Cerebellar nuclear complex (tissue), 1 donor: ENCODE results near the gene COPZ2.
"Not testable (repeated sequence)": the region's sequence is repeated elsewhere in the genome, so short reads cannot be mapped to it uniquely, and the experiment has no call there.

ENCODE experiments used
- DNase-seq, 2 experiments: peaks; one replicate each; lab custom pipeline; 2025; lab: John Stamatoyannopoulos, UW

Gene COPZ2, protein sequence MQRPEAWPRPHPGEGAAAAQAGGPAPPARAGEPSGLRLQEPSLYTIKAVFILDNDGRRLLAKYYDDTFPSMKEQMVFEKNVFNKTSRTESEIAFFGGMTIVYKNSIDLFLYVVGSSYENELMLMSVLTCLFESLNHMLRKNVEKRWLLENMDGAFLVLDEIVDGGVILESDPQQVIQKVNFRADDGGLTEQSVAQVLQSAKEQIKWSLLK

DNA sequence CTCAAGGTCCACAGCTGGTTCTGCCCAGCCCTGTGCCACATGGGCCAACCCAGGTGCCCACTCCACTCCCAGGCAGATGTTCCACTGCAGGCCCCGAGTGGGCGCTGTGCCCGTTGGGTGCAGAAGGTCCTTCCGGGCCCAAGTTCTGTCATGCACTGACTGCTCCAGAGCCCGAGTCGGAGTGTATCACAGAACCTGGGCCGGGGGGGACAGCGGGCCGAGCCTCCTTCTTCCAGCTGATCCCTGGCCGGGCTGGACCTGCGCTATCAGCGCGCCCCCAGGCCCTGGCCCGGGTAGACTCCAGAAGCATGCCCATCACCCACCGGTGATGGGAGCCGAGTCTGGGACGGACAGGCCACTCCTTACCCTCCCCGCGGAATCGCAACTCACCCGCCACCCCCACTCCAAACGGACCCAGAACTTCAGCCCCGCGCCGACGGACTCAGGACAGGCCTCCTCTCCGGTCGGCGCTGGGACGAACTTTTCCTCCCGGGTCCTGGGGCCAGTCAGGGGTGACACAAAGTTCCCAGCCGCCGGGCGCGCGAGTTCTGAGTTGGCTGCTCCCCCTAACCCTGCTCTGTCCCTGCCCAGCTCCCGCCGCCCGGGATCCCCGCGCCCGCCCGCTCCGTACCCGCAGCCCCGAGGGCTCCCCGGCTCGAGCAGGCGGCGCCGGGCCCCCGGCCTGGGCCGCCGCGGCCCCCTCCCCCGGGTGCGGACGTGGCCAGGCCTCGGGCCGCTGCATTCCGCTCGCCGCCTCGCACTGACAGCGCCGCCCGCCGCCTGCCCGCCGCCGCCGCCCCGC, at the start of gene COPZ2:
Gene COPZ2 (minus strand): TSS at position 762 of the 802 bp plus-strand sequence. CDS start 20 bp downstream, at position 742.
- no peak for DNase-seq

DNA sequence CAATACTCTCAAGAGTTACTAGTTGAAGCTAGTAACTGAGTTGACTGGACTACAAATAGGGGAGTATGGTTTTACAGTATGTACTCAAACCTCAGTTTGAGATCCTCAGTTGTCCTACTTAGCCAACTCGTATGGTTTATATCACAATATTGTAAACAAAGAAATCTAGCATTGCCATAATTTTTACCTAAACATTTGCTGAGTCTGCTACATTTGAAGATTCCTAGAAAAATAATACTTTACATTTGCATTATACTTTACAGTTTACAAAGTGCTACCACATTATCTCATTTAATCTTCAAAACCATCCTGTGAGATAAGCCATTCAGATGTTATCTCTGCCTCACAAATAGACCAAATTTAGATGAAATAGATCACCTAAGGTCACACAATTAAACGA, 47.3 kb upstream of the COPZ2 start:
- no peak for DNase-seq

DNA sequence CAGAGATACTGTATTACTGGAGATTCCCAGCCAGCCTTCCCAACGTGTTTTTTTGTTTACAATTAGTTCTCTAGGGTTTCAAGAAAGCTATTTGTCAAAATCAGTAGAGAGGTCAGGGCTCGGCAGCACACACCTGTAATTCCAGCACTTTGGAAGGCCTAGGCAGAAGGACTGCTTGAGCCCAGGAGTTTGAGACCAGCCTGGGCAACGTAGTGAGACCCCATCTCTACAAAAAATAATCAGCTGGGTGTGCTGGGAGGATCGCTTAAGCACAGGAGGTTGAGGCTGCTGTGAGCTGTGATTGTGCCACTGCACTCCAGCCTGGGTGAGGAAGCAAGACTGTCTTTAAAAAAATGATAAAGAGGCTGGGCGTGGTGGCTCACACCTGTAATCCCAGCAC, 44.3 kb upstream of the COPZ2 start:
- no peak for DNase-seq

DNA sequence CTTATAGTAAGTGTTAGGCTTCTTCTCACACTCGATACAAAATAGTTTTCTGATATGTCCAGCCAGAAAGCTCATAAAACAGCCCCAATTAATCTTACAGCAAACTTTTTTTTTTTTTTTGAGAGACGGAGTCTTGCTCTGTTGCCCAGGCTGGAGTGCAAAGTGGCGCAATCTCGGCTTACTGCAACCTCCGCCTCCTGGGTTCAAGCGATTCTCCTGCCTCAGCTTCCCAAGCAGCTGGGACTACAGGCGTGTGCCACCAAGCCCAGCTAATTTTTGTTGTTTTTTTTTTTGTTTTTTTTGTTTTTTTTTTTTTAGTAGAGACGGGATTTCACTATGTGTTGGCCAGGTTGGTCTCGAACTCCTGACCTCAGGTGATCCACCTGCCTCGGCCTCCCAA, 39.6 kb upstream of the COPZ2 start:
- not testable (repeated sequence) for DNase-seq

DNA sequence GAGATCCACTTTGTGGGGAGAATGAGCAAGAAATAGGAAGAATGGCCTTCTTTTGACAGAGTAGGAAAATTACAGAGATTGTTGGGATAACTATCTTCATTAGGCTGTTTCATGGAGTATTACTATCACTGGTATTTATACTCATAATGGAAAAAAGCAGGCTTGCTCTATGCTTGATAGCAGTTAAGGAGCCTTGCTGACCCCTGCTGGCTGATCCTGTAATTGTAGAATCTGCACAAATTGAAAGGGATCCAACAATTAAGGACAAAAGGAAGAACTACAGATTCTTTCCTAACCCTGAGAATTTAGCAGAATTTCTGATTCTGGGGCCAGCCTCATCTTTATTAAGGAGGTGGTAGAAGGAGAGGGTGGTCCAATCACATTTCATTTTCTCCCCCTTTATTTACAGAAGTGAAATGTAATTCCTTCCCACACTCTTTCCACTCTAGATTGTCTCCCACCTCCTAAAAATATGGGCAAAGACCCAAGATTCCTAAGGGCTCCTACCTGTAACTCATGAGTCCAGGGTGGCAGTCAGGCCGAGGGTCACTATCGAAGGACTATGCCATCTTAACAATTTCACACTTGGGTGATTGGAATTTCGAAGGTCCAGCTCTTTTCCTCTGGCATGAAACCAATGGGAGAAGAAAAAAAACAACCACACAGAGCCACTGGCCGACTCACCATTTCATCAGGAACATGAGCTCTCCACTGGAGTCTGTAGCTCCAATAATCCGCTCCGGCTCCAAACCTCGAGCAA, 36.9 kb upstream of the COPZ2 start:
- DNase-seq = peak in 1 of 2 experiments; percentile 68

DNA sequence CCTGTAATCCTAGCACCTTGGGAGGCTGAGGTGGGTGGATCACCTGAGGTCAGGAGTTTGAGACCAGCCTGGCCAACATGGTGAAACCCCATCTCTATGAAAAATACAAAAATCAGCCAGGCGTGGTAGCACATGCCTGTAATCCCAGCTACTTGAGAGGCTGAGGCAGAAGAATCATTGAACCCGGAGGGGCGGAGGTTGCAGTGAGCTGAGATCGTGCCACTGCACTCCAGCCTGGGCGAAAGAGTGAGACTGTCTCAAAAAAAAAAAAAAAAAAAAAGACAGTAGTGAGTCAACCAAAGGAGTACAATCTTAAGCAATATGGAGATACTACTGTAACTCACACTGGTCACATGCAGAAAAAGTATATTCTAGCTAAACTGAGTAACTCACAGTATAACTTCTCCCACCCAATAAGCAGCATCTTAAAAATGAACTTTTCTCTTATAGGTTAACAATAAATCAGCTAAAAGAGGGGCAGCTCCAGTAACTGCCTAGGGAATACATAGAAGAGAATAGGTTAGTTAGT, 36.0 kb upstream of the COPZ2 start:
- DNase-seq = not testable (repeated sequence)

DNA sequence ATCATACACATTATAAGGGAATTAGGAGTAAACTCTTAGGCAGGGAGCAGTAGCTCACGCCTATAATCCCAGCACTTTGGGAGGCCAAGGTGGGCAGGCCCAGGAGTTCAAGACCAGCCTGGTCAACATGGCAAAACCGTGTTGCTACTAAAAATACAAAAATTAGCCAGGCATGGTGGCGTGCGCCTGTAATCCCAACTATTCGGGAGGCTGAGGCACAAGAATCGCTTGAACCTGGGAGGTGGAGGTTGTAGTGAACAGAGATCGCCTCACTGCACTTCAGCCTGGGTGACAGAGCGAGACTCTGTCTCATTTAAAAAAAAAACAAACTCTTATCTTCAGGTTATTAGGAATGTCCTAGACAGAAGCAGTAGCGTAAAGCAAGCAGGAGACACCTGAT, 35.2 kb upstream of the COPZ2 start:
- not testable (repeated sequence) for DNase-seq

DNA sequence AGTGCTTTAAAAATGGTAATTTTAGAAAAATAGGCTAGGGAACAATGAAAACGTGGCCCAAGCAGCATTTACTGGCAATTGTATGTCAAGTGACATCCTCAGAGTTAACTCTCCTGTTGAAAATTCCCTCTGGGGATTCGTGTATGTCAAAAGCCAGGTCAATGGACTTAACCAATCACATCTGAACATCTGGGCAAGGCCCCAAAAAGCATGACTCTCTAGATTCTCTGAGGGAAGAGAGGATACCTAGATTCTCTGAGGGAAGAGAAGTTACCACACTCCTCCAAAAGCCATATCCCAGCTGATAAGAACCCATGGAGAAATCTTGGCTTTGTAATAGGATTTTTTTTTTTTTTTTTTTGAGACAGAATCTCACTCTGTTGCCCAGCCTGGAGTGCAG, 34.1 kb upstream of the COPZ2 start:
- no peak for DNase-seq

DNA sequence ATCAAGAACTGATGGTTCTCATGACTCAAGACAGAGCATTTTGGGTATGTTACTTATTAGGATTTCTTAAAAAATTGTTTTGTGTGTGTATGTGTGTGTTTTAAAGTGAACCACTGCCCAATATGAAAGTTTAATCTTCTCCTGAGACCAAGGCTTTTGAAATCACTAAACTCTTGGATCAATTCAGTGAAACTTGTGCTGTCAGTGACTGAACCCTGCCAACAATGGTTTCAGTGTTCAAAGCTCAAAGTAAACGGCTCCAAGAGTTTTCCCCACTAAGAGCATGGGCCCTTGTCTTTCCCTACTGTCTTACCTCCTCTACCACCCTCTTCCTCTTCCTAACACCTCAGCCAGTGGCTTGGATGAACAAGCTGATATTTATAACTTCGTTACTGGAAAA, 32.6 kb upstream of the COPZ2 start:
- no peak for DNase-seq

DNA sequence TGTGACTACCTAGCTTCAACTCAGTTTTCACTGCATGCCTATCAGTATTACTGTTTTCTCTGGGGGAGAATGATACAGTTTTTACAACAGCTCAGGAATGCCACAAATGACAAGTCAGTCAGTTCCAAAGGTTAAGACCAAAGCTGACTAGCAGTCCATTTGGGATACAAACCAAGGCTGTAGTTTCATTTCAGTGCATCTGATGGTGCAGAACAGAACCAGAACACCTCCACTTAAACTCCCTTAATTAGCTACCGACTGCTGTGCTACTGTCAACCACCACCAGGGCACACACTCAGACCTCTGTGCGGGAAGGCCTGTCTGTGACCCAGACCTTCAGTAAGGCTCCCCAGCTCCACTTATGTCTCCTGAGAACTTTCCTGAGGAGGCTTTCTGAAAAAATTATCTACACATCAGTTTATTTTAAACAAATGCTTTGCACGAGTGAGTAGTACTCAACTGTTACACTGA, 30.9 kb upstream of the COPZ2 start:
- DNase-seq = no peak

DNA sequence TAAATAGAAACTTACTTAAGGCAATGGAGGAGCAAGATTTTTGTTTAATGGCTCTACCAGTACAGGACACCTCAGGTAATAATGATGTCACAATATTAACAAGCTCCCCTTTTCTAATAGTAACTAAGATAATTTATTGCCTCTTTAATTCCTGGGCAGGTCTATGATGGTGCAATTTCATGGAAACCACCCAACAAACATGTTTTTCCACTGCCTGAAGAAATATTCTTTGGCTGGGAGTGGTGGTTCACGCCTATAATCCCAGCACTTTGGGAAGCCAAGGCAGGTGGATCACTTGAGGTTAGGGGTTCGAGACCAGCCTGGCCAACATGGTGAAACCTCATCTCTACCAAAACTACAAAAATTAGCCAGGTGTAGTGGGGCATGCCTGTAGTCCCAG, 30.2 kb upstream of the COPZ2 start:
- not testable (repeated sequence) for DNase-seq

GRCh38 chr17:48067245-48067644, 29.6 kb upstream of the COPZ2 start:
- DNase-seq = no peak

GRCh38 chr17:48066656-48067055, 29.1 kb upstream of the COPZ2 start:
- no peak for DNase-seq

DNA sequence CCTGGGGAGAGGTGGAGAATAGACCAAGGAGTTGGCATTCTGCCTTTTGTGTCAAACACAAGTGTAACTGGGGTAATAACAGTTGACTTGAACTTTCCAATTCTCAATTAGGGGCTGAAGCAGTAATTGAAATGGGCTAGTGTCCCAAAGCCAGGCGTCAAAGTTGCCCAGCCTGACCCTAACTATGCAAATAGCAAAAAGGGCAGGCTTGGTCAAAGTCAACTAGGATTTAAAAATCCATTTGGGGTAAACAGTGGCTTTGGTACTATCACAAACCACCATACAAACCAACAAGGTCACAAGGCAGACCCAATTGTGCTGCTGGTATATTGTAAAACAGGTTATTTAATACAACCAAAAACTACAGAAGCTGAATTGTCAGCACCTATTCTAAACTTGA, 28.6 kb upstream of the COPZ2 start:
- no peak for DNase-seq

DNA sequence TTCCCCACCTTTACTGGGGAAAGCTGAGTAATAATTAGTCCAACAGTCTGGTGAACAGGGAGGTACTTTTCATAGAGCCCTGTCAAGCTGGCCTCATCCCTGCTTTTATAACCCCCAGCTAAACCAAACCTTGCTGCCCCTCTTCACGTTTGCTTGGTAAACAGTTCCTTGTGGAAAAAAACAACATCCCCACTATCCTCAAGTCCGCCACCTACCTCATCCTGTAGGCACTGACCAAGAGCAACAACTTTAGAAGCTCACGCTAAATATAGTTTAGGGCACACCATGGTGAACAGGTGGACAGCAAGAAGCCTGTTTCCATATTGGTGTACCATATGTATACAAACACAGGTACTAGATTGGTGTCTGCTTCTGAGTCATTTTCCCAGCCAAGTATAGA, 27.0 kb upstream of the COPZ2 start:
- no peak for DNase-seq

GRCh38 chr17:48062273-48062672, 24.7 kb upstream of the COPZ2 start:
- DNase-seq = no peak

DNA sequence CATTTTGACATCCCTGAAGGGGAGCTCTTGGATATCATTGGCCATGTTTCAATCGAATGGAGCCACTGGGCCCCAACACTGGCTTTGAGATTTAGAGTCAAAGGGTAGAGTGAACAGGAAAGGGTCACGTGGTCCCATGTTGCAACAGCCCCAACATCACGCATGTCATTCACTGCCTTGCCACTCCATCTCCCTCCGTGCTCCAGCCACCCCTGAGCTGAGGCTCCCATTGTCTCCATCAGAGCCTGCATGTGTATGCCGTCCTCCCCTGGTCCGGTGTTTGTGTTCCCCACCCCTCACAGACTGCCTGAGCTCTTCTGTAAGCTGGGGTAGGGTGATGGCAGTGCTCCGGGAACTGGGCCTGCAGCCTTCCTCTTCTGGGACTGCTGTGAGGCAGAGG, 22.7 kb upstream of the COPZ2 start:
- no peak for DNase-seq

GRCh38 chr17:48059125-48059668, 21.6 kb upstream of the COPZ2 start:
- DNase-seq = no peak

DNA sequence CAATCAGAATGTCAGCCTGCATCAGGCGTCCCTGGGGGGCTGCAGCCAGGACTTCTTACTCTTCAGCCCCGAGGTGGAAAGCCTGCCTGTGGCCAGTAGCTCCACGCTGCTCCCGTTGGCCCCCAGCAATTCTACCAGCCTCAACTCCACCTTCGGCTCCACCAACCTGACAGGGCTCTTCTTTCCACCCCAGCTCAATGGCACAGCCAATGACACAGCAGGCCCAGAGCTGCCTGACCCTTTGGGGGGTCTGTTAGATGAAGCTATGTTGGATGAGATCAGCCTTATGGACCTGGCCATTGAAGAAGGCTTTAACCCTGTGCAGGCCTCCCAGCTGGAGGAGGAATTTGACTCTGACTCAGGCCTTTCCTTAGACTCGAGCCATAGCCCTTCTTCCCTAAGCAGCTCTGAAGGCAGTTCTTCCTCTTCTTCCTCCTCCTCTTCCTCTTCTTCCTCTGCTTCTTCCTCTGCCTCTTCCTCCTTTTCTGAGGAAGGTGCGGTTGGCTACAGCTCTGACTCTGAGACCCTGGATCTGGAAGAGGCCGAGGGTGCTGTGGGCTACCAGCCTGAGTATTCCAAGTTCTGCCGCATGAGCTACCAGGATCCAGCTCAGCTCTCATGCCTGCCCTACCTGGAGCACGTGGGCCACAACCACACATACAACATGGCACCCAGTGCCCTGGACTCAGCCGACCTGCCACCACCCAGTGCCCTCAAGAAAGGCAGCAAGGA, 21.0 kb upstream of the COPZ2 start:
- DNase-seq = no peak

GRCh38 chr17:48057626-48058025, 20.0 kb upstream of the COPZ2 start:
- DNase-seq = no peak

DNA sequence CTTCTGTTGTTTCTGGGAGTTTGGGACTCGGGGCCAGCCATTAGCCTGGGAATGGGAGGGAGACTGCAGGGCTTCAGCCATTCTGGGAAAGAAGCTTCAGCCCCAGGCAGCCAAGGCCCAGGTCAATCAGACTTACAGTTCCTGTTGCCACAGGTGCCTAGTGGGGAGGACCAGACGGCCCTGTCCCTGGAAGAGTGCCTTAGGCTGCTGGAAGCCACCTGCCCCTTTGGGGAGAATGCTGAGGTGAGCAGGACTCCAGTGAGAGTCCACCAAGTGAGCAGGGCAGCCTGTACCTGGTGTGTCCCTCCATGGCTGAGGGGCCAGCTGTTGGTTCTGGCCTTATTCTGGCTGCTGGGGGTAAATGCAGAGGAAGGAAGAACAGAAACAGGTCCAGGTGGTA, 19.3 kb upstream of the COPZ2 start:
- no peak for DNase-seq
